GM13976 (cell line): ENCODE data around the gene PMPCA.
A peak's percentile ranks its signal among the peaks of the same experiment; 100 is the strongest.

Source experiments
- DNase-seq: peaks from one replicate; pipeline ENCODE4 v3.0.0; 2012; ENCODE audit warnings: low spot score
- CTCF ChIP-seq: IDR thresholded peaks from 2 replicates; pipeline ENCODE4 v1.5.1; 2012; ENCODE audit warnings: borderline replicate concordance, mild to moderate bottlenecking; ENCODE audit not compliant: insufficient read depth; ENCODE audit errors: extremely low read depth, missing control alignments, control extremely low read depth
- in situ Hi-C: fragments of 300-500 bp; cut with MboI; formaldehyde crosslinking; loops from one replicate; pipeline ENCODE4 v1.12.0; 2022; ENCODE audit warnings: low sequenced_read_pairs, mixed read lengths, inconsistent platforms; ENCODE audit not compliant: unreplicated experiment

Gene PMPCA

GRCh38 chr9:136370687-136371532 lies 39.5 kb upstream of the PMPCA start:
- TF ChIP-seq CTCF: no peak
- no peak for DNase-seq
- in situ Hi-C loops: no loop called here

GRCh38 chr9:136371533-136371880 lies 39.0 kb upstream of the PMPCA start:
- no peak for DNase-seq
- TF ChIP-seq CTCF: no peak
- in situ Hi-C loops: no loop called here

- no peak for TF ChIP-seq CTCF
- in situ Hi-C loops: no loop called here
- no peak for DNase-seq
Observed at GRCh38 chr9:136372006-136372405, 38.5 kb upstream of the PMPCA start.

GRCh38 chr9:136372561-136373299 lies 37.7 kb upstream of the PMPCA start:
- in situ Hi-C loops: no loop called here
- TF ChIP-seq CTCF: peak; percentile 8
- DNase-seq: no peak

GRCh38 chr9:136373300-136374182 lies 36.9 kb upstream of the PMPCA start, which contains the start of gene CARD9:
CARD9 (minus strand) TSS chr9:136373669; CDS start chr9:136372078, 1,591 bp downstream.
- TF ChIP-seq CTCF: peak; percentile 13
- peak; percentile 74 for DNase-seq
- in situ Hi-C loops: no loop called here

GRCh38 chr9:136374183-136374575 lies 36.3 kb upstream of the PMPCA start:
- no peak for TF ChIP-seq CTCF
- in situ Hi-C loops: no loop called here
- no peak for DNase-seq
